GM18868 (cell line): ENCODE results near the gene IMMP1L.

Experiments
- ATAC-seq: cut with Tn5 transposase; IDR thresholded peaks from one replicate; pipeline ENCODE4 v1.9.1; 2021; ENCODE audit warnings: mild to moderate bottlenecking, moderate library complexity; ENCODE audit not compliant: unreplicated experiment

IMMP1L gene

DNA sequence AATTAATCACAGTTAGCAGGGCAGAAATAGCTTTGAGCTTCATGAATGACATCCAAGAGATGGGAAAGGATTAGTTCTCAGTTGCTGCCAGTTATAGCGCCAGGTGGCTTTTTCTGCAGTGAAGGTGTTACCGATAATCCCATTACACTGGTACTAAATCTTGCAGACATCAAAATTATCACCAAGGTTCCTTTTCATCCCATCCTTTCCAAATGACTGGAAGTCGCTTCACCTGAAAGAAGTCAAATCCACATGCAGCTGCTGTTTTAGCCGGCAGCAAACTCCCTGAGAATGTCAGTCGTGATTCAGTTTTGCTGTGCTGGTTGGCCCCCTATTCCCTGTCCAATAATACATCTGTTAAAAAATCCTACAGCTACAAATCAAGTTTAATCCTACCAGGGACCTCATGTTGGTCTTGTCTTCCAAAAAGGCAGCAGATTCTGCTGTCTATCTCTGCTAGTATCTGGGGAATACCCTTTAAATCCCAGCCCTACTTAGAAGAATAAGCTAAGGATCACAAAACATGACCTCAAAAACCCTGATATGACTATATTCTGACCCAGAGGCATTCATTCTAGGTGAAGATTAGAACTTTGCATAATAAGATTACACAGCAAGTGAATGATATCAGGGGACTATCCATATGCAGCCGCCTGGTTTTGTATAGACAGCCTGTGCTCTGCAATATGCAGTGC, 31.7 kb downstream of the IMMP1L start:
- ATAC-seq, result no peak

DNA sequence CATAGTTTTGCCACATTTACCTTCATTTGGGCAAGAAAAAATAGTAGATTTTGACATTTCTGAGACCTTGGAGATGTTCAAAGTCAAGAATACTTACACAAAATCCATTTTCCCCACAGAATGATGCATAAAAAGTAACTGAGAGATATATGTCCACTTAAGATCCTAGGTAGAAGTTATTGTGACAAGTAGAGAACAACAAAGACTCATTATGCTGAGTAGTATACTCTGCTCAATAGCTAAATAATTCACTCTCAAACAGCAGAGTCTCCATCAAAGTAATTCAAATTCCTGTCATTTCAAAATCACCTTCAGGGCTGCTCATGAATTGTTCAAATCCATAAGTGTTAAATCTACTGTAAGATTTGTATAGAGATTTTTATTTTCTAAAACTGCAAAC, 35.3 kb downstream of the IMMP1L start:
- ATAC-seq, result no peak

DNA sequence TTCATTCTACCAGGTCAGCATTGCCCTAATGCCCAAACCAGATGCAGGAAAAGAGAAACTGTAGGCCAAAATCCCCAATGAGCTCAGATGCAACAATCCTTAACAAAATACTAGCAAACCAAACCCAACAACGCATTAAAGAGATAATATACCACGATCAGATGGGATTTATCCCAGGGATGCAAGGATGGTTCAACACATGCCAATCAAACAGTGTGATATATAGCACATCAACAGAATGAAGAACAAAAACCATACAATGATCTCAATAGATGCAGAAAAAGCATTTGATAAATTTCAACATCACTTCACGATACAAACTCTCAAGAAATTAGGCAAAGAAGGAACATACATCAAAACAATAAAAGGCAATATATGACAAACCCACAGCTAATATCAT, 45.0 kb downstream of the IMMP1L start:
- ATAC-seq, result no peak

DNA sequence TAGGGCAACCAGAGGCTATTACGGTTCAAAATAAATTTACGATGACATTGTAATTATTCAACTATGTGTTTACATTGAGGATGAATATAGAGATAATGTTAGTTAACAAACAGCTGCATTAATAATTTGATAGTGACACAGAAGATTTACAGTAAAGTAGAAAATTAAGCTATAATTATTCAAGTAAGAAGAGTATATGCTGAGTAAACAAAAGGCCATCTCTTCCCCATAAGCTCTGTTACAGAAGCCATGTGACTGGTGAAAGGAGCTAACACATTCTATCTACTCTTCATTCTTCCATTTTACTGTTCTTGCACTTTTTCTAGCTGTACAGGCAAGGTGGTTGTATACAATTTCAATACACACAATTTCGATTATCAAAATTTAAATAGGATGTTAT, 54.2 kb downstream of the IMMP1L start:
- ATAC-seq, result no peak

DNA sequence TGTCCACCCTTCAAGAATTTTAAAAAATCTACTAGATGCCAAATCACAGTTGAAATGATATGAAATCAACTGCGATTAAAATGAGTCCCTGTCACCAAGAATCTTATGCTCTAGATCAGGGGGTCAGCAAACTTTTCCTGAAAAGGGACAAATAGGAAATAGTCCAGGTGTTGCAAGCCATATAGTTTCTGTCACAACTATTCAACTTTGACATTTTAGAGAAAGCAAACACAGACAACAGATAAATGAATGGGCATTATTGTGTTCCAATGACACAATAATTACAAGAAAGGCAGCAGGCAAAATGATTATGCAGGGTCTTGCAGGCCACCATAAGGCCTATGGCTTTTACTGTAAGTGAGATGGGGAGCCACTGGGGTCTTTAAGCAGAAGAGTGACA, 58.6 kb downstream of the IMMP1L start:
- ATAC-seq, result no peak

DNA sequence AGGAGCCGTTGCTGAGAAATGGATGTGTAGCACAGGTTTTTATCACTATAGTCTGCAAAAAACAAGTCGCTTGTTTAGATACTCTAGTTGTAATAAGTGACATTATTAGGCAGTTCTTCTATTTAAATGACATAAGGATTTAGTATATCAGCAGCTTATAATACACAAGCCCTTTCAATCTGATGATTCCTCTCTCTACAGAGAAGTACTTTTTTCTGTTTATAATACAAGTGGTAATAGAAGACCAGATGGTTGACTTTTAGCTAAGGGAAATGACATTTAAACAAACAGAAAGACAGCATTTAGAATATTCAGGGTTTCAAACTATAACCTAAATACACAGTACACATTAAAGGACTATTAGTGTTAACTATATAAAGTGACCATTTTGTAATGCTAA, 60.4 kb downstream of the IMMP1L start:
- ATAC-seq, result no peak

DNA sequence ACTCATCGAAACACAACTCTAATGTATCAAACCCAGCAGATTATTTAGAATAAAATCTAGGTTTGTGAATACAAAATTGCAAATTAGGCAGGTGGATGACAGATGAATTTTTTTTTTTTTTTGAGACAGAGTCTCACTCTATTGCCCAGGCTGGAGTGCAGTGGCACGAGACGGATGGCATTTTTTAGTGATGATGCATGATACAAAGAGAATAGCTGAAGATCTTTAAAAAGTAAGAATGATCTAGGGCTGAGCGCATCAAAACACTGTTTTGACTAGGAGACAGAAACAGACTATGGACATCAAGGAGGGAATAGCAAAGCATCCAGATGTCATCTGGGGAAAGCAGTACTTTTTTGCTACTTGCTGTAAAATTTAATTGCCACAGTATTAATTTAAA, 63.8 kb downstream of the IMMP1L start:
- ATAC-seq, result no peak

DNA sequence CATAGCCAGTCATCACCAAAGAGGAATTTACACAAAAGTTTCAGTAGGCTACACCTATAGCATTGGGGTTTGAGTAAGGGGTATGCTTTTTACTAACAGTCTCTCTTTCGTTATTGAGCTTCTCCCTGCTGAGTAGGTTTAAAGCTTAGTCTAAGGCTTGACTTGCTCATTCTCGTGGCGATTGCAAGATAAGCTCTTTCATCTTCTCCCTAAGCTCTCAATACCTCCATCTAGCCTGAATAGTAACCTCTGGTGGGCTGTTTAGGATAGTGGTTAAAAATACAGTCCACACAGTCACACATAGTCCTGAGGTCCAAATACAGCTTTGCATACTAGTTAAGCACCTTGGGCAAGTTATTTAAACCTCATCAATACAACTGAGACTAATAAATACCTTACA, 65.6 kb downstream of the IMMP1L start:
- no peak for ATAC-seq

DNA sequence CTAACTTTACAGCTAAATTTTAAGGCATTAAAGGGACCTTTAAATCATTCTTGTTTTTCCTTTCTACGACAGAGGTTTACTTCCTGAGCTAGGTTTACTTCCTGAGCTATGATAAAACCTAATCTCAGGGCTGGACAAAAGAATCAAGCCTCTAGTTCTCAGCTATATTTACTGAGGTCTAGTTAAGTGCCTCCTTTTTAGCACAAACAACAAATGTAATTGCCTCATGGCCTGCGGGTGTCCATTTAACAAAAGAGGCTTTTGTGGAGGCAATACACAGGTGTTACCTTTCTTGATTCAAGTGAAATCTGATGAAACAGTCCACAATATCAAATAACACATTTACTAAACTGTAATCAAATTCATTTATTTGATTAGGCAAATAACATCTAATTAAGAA, 67.3 kb downstream of the IMMP1L start:
- ATAC-seq, result no peak

DNA sequence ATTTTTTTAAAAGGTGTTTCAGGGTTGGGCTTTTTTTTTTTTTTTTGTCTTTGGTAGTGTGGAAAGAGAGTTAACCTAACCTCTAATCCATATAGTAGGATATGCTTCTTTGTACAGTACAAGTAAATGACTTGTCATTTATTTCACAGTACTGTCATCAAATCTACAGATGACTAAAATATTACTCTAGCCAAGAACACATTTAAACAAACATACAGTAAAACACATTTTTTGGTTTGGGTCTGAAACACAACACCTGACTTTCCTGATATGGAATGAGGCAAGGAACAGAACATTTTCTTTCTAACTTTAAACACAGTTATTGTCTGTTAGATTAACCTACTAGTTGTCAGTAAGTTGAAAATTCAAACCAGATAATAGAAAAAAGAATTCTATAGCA, 68.1 kb downstream of the IMMP1L start:
- ATAC-seq, result no peak

DNA sequence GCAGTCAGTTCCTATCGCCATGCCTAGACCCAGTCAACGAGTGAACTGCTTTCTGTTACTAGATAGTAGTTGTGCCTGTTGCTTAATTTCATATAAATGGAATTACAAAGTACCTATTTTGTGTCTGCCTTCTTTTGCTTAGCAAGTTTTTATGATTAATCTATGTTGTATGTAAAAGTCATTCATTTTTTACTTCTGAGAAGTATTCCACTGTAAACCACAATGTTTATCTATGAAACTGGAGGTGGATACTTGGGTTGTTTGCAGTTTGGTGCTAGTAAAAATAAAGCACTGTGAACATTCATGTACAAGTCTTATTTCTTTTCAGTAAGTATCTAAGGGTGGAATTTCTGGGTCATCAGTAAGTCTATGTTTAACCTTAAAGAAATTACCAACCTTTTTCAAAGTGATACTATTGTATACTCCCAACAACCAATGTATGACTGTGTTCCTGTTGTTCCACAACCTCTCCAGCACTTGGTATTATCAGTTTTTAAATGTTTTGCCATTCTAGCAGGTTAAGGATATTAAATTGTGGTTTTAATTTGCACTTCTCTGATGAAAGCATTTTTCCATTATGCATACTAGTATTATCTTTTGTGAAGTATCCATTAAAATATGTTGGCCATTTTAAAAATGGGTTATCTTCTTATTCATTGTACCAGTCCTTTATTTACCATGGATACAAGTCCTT, 71.5 kb downstream of the IMMP1L start:
- no peak for ATAC-seq

DNA sequence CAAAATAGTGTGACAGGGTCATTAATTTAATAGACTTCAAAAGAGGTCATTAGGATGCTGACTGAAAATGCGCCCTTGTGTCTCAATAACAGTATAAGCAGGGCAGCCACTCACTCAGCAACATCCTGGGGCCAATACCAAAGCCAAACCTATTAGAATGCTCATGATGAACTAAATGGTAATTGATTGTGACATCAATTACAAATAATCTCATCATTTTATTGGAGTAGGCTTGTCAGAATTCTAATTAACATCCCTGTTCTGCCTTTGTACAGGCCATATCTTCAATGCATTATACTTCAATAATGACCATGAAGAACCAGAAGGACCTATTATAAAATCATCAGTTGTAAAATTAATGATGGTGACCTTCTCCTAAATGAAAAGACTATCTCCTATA, 75.6 kb downstream of the IMMP1L start:
- no peak for ATAC-seq

DNA sequence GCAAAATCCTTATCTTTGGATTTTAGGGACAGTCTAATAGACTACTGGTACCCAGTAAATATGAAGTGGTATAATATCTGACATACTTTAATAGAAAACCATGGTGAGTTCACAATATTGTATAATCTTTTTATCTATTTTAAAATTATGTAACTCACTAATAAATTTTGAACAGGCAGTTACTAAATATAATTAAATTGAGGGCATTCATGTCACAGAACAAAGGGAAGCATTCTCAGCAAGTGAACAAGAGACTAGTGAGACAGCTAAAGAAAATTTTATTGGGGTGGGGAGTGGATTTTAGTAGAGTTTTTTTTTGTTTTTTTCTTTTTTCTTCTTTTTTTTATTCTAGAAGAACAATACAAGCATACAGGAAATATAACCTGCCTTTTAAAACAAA, 84.8 kb downstream of the IMMP1L start:
- ATAC-seq, result no peak

DNA sequence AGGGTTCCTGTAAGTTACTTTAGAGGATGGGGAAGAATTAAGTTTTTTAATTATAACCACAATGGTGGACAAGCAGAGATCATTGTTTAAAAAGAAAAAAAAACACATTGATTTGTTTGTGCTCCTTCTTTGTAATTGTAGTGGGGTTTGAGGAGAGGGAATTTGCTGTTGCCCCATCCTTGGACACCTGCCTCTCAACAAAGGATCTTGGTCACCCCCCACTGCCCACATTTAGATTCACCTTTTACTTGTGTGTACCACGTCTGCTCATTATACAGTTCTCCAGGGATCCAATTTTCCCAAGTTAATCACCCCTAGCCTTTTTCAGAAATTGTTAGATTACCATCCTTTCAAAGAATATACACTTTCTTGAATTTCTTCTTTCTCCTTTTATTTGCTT, 86.7 kb downstream of the IMMP1L start:
- ATAC-seq, result no peak

DNA sequence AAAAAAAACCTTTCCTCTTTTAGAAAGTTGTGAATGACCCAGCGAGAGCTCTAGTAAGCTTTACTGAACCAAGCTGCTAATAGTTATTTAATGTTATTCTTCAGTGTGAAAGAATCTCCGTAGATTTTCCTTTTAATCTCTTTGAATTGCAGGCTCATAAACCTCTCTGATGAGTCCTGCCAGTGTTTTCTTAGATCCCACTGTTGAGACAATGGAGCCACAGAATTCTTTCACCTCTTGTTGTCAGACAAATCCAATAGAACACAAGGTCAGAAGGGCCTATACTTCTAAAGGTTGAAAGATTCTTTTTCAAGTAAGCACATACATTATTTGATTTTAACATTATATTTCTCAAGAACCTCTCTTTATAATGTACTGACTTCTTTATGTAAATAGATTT, 87.6 kb downstream of the IMMP1L start:
- no peak for ATAC-seq

DNA sequence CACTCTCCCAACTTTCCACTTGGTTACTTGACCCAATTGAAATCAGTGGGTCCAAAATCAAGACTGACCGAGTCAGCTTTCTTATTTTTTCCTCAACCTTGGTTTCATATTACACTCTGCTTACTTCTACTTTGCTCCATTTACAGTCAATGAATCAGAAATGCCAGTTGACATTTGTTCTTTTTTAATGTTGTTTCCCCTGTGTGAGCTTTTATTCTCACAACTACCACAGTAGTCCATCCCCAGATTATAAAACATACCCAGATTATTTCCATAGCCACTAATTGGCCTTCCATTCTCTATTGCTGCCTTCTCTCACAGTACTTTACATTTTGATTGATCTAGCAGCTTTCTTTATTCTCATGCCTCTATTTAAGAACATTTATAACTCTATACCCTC, 89.8 kb downstream of the IMMP1L start:
- ATAC-seq, result no peak

DNA sequence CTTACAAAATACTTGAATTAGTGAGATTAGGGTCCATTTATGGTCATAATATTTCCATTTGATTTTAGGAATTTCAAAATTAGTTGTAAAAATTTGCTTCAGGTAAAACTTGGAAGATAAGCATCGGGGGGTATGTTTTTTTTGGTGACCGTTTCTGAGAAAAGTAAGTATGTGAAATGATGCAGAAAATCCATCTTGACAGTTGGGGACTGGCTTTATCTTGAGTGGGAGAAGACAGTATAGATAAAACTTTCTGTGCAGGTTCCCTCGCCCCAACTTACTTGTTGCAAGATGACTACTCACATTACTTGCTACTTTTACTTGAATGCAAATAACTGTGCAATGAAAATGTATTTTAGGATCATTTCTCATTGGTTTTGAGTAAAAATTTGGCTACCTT, 90.3 kb downstream of the IMMP1L start:
- ATAC-seq, result no peak

DNA sequence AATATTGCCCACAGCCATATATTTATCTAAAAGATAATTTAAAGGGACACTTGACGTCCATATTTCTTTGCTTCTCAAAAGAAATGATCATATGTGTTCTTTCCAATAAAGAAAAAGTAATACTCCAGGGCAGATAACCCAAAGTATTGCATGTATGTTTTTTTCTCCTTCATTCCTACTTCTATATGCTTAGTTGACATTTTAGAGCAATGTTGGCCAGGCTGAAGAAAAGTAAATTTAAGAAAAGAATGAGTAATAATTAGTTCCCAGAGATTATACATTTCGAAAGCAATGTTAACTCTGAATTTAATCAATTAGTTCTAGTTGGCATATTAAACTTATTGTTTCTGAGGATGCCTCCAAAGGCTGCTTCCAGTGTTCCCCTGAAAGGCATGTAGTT, 91.6 kb downstream of the IMMP1L start:
- no peak for ATAC-seq

DNA sequence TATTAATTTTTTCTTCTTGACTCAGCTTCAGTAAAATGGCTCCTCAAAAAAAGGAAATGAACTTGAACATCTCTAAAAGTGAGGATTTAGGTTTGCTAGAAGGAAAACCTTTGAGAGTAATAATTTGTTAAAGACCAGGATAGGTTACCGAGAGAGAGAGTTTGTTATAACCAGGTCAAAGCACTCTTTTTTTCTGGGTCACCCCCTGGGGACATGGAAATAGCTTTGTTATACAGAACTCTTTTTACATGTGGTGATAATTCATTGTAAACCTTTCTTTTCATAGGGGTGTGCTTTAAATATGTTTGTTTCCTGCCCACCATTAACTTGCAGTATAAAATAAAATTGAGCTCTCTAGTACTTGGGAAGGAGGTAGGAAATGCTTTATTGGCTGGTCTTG, 92.1 kb downstream of the IMMP1L start:
- no peak for ATAC-seq

DNA sequence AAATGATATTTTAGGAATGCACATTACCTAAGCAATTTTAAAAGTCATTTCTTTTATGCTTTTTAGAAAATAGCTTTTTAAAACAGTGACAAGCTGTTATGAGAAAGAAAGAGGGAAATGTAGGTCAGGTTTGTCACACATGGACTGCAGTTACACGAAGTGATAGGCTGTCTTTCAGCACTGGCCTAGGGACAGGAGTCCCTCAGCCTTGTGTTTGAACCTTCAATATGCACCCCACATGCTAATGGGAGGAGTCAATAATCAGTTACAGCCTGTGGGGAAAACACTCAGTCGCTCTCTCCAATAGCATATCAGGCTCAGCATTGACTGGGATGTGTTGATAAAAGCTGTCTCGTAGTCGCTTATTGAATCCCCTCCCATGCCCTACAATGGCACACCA, 94.0 kb downstream of the IMMP1L start:
- ATAC-seq, result no peak

DNA sequence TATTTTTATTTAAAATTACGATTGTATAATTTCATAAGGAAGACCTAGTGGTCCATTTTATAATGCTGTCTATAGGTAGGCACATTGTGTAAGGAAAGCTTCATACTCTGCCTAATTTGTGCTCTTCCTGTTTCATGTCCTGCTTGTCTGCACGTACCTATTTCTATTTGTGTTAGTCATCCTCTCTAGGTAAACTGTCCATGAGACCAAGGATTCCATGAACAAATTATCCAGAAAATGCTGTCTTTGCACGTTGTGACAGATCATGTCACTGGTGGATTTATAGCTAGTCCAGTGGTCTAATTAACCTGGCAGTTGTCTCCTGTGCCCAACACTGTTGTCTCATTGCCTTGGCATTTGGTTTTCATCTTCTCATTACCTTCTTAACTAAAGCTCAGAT, 95.1 kb downstream of the IMMP1L start:
- no peak for ATAC-seq

DNA sequence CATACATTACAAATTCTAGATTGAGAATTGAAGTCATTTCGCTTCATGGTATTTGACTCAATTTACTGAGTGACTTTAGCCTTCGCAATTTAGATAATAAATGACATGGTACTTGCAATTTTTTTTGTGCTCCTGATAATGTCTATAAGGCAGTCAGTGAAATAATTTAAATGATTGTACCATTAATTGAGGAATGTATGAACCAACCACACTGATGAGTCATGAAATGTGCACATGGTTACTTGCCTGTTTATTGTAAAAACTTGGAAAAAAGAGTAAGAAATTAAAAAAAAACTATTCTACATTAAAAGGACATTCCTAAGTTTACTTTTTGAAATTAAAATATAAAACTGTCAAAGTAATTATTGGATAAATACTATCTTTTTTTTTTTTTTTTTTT, 96.5 kb downstream of the IMMP1L start:
- no peak for ATAC-seq

DNA sequence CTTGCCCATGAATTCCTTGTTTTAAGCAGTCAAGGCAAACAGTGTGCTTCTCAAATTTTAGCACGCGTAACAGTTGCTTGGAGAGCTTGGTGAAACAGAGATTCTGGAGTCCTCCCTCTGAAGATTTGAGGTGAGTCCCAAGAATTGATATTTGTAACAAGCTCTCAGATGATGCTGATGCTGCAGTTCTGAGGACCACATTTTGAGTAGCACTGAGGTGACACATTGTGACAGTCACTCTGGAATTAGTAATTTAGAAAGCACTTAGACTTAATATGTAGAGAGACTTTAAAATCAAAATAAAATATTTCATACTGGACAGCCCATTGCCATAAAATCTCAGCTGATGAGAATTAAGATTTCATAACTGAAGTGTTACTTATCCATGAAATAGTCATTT, 101.2 kb downstream of the IMMP1L start:
- no peak for ATAC-seq
